GM18526 (cell line): ENCODE measurements around the gene NPIPA7.
"Not testable (repeated sequence)": the region's sequence is repeated elsewhere in the genome, so short reads cannot be mapped to it uniquely, and the experiment has no call there.

Experiments used
- POLR2A ChIP-seq: IDR thresholded peaks from 3 replicates; pipeline ENCODE4 v1.6.1; 2011; ENCODE audit not compliant: insufficient read length; ENCODE audit errors: extremely low read depth

NPIPA7 gene

GRCh38 chr16:16378840-16379239, at the start of gene NPIPA7:
TSS of gene NPIPA7 (plus strand) at chr16:16379140. CDS start at chr16:16379245, 105 bp downstream.
- TF ChIP-seq POLR2A: not testable (repeated sequence)
